GM19455 (cell line): Measurements from ENCODE around the gene ZNF425.
"Not testable (repeated sequence)": the region's sequence is repeated elsewhere in the genome, so short reads cannot be mapped to it uniquely, and the experiment has no call there.

Source experiments
- ATAC-seq: cut with Tn5 transposase; IDR thresholded peaks from one replicate; pipeline ENCODE4 v1.9.1; 2021; ENCODE audit not compliant: unreplicated experiment

ZNF425 gene

DNA sequence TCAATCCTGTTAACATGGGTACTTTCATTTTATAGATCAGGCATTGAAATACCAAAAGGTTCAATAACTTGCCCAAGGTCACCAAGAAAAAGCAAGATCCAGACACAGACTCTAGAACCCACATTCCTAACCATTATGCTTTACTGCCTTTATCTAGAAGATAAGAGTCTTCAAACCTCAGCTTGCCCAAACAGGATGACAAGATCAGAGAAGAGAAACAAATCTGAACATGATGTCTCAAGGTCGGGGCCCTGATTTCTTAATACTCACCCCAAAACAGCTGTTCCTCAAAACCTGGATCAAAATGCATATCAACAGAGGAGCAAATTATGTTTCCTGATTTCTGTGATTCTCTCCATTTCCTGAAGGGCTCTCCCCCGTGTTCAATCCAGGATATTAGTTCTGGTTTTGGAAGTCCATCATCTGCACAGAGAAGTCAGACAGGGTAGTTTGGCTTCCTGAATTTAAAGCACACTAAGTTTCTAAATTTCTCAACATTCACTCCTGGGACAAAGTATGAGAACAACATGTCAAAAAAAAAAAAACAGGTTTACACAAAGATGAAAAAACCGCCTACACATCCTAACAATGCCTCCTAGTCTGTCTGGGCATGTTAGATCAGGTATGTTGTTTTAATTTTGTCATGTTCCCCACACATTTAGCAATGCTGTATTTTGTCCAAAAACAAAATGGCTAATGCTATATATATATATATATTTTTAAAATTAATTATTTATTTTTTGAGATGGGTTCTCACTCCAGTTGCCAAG, 51.8 kb downstream of the ZNF425 start:
- no peak for ATAC-seq

GRCh38 chr7:149072438-149072775, 53.7 kb downstream of the ZNF425 start:
- no peak for ATAC-seq

- no peak for ATAC-seq
These were observed 54.3 kb downstream of the ZNF425 start for GRCh38 chr7:149071641-149072437.

DNA sequence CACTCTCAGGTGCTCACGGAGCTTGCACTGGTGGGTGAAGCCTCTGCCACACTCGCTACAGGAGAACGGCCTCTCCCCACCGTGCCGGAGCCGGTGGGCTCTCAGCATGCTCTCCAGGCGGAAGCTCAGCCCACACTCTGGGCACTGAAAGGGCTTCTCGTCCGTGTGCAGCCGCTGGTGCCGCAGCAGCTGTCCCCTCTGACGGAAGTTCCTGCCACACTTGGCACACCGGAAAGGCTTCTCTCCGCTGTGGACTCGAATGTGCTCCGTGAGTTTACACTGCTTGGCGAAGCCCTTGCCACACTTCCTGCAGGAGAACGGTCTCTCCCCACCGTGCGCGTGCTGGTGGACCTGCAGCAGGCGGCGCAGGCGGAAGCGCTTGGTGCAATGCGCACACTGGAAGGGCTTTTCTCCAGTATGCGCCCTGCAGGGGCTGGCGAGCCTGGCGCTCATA, 54.9 kb downstream of the ZNF425 start:
- ATAC-seq: no peak

DNA sequence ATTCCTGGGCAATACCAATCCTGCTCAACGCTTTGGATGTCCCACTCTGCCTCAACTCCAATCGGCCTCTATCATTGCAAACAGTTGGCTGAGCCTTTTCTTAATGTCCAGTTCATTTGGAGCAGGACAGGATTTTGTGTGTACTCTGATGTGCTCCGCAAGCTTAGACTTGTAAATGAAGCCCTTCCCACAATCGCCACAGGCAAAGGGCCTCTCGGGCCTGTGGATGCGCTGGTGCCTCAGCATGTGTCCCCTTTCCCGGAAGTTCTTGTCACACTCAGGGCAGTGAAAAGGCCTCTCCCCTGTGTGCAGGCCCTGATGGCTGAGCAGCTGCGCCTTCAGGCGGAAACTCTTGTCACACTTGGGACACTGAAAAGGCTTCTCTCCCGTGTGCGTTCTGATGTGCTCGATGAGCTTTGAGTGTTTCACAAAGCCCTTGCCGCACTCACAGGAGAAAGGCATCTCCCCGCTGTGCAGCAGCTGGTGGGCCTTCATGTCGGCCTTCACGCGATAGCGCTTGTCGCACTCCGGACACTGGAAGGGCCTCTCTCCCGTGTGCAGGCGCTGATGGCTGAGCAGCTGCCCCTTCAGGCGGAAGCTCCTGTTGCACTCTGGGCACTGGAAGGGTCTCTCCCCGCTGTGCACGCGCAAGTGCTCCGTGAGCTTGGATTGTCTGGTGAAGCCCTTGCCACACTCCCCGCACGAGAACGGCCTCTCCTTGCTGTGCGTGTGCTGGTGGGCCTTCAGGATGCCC, 55.6 kb downstream of the ZNF425 start:
- ATAC-seq: no peak

- ATAC-seq: no peak
These were observed 58.3 kb downstream of the ZNF425 start for GRCh38 chr7:149067869-149068268.

DNA sequence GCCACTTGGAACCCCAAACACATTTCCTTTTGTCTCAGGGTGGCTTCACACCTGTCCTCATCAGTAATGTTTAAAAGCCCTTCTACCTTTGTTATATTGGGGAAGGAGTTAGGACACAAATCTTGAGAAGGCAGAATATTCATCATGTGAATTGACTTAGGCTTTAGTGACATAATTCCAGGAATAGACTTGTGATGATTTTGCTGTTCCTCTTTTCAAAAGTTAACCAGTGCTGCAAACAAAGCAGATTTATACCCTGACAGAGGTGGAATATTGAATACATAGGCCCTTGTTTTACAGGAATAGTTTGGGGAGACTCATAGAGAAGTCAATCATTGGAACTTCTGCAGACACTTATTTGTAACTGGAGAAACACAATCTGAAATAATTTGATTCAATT, 62.6 kb downstream of the ZNF425 start:
- ATAC-seq: no peak

GRCh38 chr7:149062217-149062899, 63.8 kb downstream of the ZNF425 start:
- not testable (repeated sequence) for ATAC-seq

DNA sequence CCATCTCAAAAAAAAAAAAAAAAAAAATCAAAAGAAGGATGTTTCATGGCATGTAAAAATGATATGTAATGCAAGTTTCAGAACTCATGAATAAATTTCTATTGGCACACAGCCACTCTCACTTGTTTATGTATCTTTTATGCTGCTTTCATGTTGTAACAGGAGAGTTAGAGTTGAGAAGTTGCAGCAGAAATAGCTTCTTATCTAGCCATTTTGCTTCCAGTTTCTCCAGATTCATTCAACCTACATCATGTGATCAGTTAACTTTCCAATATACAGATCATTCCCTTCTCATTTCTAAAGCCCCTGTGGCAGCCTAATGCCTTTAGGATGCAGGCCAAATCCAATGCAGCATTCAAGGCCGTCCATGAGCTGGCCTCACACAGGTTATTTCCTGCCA, 66.0 kb downstream of the ZNF425 start:
- ATAC-seq: no peak

DNA sequence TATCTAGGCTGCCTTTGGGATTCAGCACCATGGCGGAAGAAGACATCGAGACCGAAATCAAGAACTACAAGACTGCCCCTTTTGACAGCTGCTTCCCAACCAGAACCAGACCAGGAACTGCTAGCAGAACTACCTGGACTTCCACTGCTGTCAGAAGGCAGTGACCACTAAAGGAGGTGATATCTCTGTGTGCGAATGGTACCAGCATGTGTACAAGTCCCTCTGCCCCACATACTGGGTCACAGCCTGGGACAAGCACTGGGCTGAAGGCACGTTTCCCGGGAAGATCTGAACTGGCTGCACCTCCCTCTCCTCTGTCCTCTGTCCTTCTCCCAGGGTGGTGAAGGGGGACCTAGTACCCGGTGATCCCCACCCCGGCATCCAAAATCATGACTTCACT, 72.2 kb downstream of the ZNF425 start:
- no peak for ATAC-seq

GRCh38 chr7:149053384-149053783, 72.7 kb downstream of the ZNF425 start:
- no peak for ATAC-seq
